ENCODE measurements around the gene PCP4L1.
"Not testable (repeated sequence)": the region's sequence is repeated elsewhere in the genome, so short reads cannot be mapped to it uniquely, and the experiment has no call there.

Gene PCP4L1

GRCh38 chr1:161273402-161273801 is 14.9 kb downstream of the PCP4L1 start:
- no peak for FAIRE-seq

- no peak for FAIRE-seq
Observed at GRCh38 chr1:161274874-161275273, 16.3 kb downstream of the PCP4L1 start.

GRCh38 chr1:161282991-161283390 is 24.4 kb downstream of the PCP4L1 start:
- no peak for FAIRE-seq

GRCh38 chr1:161285113-161285512 is 26.6 kb downstream of the PCP4L1 start:
- no peak for FAIRE-seq

- FAIRE-seq, result no peak
Observed at GRCh38 chr1:161285521-161285920, 27.0 kb downstream of the PCP4L1 start.

- FAIRE-seq, result no peak
Observed at GRCh38 chr1:161287482-161288054, 29.0 kb downstream of the PCP4L1 start.

GRCh38 chr1:161290779-161291178 is 32.2 kb downstream of the PCP4L1 start:
- no peak for FAIRE-seq

- no peak for FAIRE-seq
Observed at GRCh38 chr1:161297415-161297814, 38.9 kb downstream of the PCP4L1 start.

- FAIRE-seq, result no peak
Observed at GRCh38 chr1:161298116-161298515, 39.6 kb downstream of the PCP4L1 start.

- FAIRE-seq, result no peak
Observed at GRCh38 chr1:161299347-161299746, 40.8 kb downstream of the PCP4L1 start.

- no peak for FAIRE-seq
Observed at GRCh38 chr1:161300478-161300877, 41.9 kb downstream of the PCP4L1 start.

GRCh38 chr1:161304927-161305866 is 46.7 kb downstream of the PCP4L1 start:
- FAIRE-seq, result no peak

- FAIRE-seq, result no peak
Observed at GRCh38 chr1:161305867-161306519, 47.4 kb downstream of the PCP4L1 start.

GRCh38 chr1:161307230-161307768 is 48.8 kb downstream of the PCP4L1 start:
- FAIRE-seq, result no peak

- no peak for FAIRE-seq
Observed at GRCh38 chr1:161307892-161308638, 49.5 kb downstream of the PCP4L1 start.

GRCh38 chr1:161309868-161310267 is 51.3 kb downstream of the PCP4L1 start, which contains the start of gene MPZ:
Gene MPZ (minus strand): TSS chr1:161309968. CDS start chr1:161309905, 63 bp downstream.
- no peak for FAIRE-seq

GRCh38 chr1:161311595-161312181 is 53.1 kb downstream of the PCP4L1 start:
- no peak for FAIRE-seq

- FAIRE-seq, result no peak
Observed at GRCh38 chr1:161313554-161314200, 55.1 kb downstream of the PCP4L1 start.

- peak; percentile 95 for FAIRE-seq
Observed at GRCh38 chr1:161314201-161314981, 55.8 kb downstream of the PCP4L1 start, which contains the start of gene SDHC. Gene SDHC (plus strand): TSS chr1:161314381. CDS start chr1:161314406, 25 bp downstream.

- FAIRE-seq, result not testable (repeated sequence)
Observed at GRCh38 chr1:161315841-161316674, 57.5 kb downstream of the PCP4L1 start.
